Neural cell (in vitro differentiated cells): ENCODE results near the gene WDR75. TPM values are rescaled to one million over a fixed set of nuclear protein-coding genes. Genes with fewer than 3 reads are reported as not detected.

ENCODE experiments used
- H2AFZ ChIP-seq: fragments of 200-600, 300-800 bp; sonication (generic), shearing (Covaris generic); 2 replicates; pipeline ENCODE4 v1.6.0; 2014; ENCODE audit warnings: low read depth, mild to moderate bottlenecking, antibody characterized with exemption, low read length, moderate library complexity
- H3F3A ChIP-seq: fragments of 200-600 bp; shearing (Covaris generic); 2 replicates; pipeline ENCODE4 v1.6.1; 2016; ENCODE audit warnings: mild to moderate bottlenecking, moderate library complexity, mixed read lengths, antibody characterized with exemption, low read length; ENCODE audit not compliant: insufficient read depth, poor library complexity, severe bottlenecking
- H3K27ac ChIP-seq: fragments of 200-600, 300-800 bp; sonication (generic), shearing (Covaris generic); 2 replicates; pipeline ENCODE4 v1.5.1; 2014; ENCODE audit warnings: mild to moderate bottlenecking, low read length, moderate library complexity
- H3K27me3 ChIP-seq: fragments of 300-800, 200-600 bp; sonication (generic), shearing (Covaris generic); 2 replicates; pipeline ENCODE4 v1.6.0; 2014; ENCODE audit warnings: mild to moderate bottlenecking, low read depth, low read length, moderate library complexity; ENCODE audit not compliant: insufficient read depth
- H3K36me3 ChIP-seq: fragments of 300-800, 200-600 bp; sonication (generic), shearing (Covaris generic); 2 replicates; pipeline ENCODE4 v1.5.1; 2014; ENCODE audit warnings: mild to moderate bottlenecking, antibody characterized with exemption, low read length, moderate library complexity; ENCODE audit not compliant: insufficient read depth
- H3K4me2 ChIP-seq: fragments of 300-800, 200-600 bp; sonication (generic), shearing (Covaris generic); 2 replicates; pipeline ENCODE4 v1.6.0; 2014; ENCODE audit warnings: mild to moderate bottlenecking, low read length
- H3K4me3 ChIP-seq: fragments of 300-800, 200-600 bp; sonication (generic), shearing (Covaris generic); 2 replicates; pipeline ENCODE4 v1.5.1; 2014; ENCODE audit warnings: mild to moderate bottlenecking, low read length, moderate library complexity
- H3K79me2 ChIP-seq: fragments of 200-600 bp; shearing (Covaris generic); replicated peaks from 2 replicates; pipeline ENCODE4 v1.6.0; 2014; ENCODE audit warnings: mild to moderate bottlenecking, low read length, moderate library complexity; ENCODE audit not compliant: insufficient read depth
- H3K9ac ChIP-seq: fragments of 300-800, 200-600 bp; sonication (generic), shearing (Covaris generic); 2 replicates; pipeline ENCODE4 v1.6.1; 2016; ENCODE audit warnings: mild to moderate bottlenecking, low read length, mixed read lengths
- H3K9me2 ChIP-seq: fragments of 200-600 bp; shearing (Covaris generic); 2 replicates; pipeline ENCODE4 v1.6.1; 2016; ENCODE audit warnings: mild to moderate bottlenecking, low read length, mixed read lengths; ENCODE audit not compliant: insufficient read depth
- H3K9me3 ChIP-seq: fragments of 200-600, 300-800 bp; sonication (generic), shearing (Covaris generic); 2 replicates; pipeline ENCODE4 v1.6.1; 2016; ENCODE audit warnings: mild to moderate bottlenecking, mixed run types, low read length, moderate library complexity, mixed read lengths
- H4K20me1 ChIP-seq: fragments of 200-600 bp; shearing (Covaris generic); 2 replicates; pipeline ENCODE4 v1.6.1; 2016; ENCODE audit warnings: mild to moderate bottlenecking, mixed run types; ENCODE audit not compliant: insufficient read depth
- CTCF ChIP-seq: fragments of 450-650 bp; IDR thresholded peaks from 2 replicates; pipeline ENCODE4 v1.5.1; 2014; ENCODE audit warnings: antibody characterized with exemption, mild to moderate bottlenecking, moderate library complexity; ENCODE audit not compliant: poor library complexity, severe bottlenecking
- EP300 ChIP-seq: fragments of 450-650 bp; conservative IDR thresholded peaks from 2 replicates; pipeline ENCODE4 v1.6.1; 2014; ENCODE audit warnings: antibody characterized with exemption, mild to moderate bottlenecking, moderate library complexity; ENCODE audit not compliant: poor library complexity, severe bottlenecking
- EZH2 ChIP-seq: fragments of 200-600, 300-800 bp; shearing (Covaris generic), sonication (generic); IDR thresholded peaks from 2 replicates; pipeline ENCODE4 v1.6.1; 2014; ENCODE audit warnings: antibody characterized with exemption, low read length, borderline replicate concordance, mild to moderate bottlenecking; ENCODE audit not compliant: insufficient read depth, poor library complexity, severe bottlenecking
- MXI1 ChIP-seq: fragments of 450-650 bp; conservative IDR thresholded peaks from 2 replicates; pipeline ENCODE4 v1.6.1; 2014; ENCODE audit warnings: antibody characterized with exemption, mild to moderate bottlenecking; ENCODE audit not compliant: poor library complexity, severe bottlenecking
- POLR2AphosphoS5 ChIP-seq: IDR thresholded peaks from 2 replicates; pipeline ENCODE4 v1.6.1; 2012
- RAD21 ChIP-seq: fragments of 450-650 bp; conservative IDR thresholded peaks from 2 replicates; pipeline ENCODE4 v1.6.1; 2014; ENCODE audit warnings: antibody characterized with exemption, mild to moderate bottlenecking, moderate library complexity
- REST ChIP-seq: IDR thresholded peaks from 2 replicates; pipeline ENCODE4 v1.6.1; 2012; ENCODE audit warnings: borderline replicate concordance
- SMC3 ChIP-seq: fragments of 450-650 bp; conservative IDR thresholded peaks from 2 replicates; pipeline ENCODE4 v1.6.1; 2014; ENCODE audit warnings: antibody characterized with exemption, mild to moderate bottlenecking, moderate library complexity; ENCODE audit not compliant: poor library complexity
- TAF1 ChIP-seq: IDR thresholded peaks from 2 replicates; pipeline ENCODE4 v1.6.1; 2012; ENCODE audit warnings: low read depth
- polyA plus RNA-seq: library from polyadenylated mRNA; depleted of rRNA; stranded (reverse); fragments of >200 nt; gene quantifications from 2 replicates; pipeline ENCODE4 v1.2.3, GENCODE V29; 2014

WDR75 gene
- polyA plus RNA-seq, 1 donor from 2014 or later, result 62.5 TPM

GRCh38 chr2:189466656-189467055 lies 25.4 kb downstream of the WDR75 start:
- Histone ChIP-seq H3K4me3 (no peak overlapping the region), H2AFZ (no peak overlapping the region), H3K9me3 (no peaks in the 10 kb centered on the region), H3K9ac (no peak overlapping the region), H3K27me3 (no peaks in the 10 kb centered on the region), H3K36me3 (no peaks in the 10 kb centered on the region), H3F3A (no peaks in the 10 kb centered on the region), H3K27ac (no peak overlapping the region), H4K20me1 (no peaks in the 10 kb centered on the region), H3K9me2 (no peaks in the 10 kb centered on the region), H3K79me2 (no peaks in the 10 kb centered on the region), H3K4me2 (no peak overlapping the region)
- TF ChIP-seq CTCF (peak; percentile 17), TAF1 (no peak), MXI1 (no peak), REST (no peak)

GRCh38 chr2:189467160-189467559 lies 25.9 kb downstream of the WDR75 start:
- no peak overlapping the region for H3K27ac ChIP-seq
- no peak for TF ChIP-seq SMC3
- TF ChIP-seq TAF1, result no peak
- TF ChIP-seq EZH2, result no peak
- TF ChIP-seq POLR2AphosphoS5, result no peak
- no peak for TF ChIP-seq RAD21
- no peak for TF ChIP-seq EP300
- no peak for TF ChIP-seq CTCF
- no peak for TF ChIP-seq REST
- TF ChIP-seq MXI1, result no peak
- H3K79me2 ChIP-seq, result no peaks in the 10 kb centered on the region
- no peak overlapping the region for H3K4me3 ChIP-seq
- no peaks in the 10 kb centered on the region for H3K9me2 ChIP-seq
- no peak overlapping the region for H3K9ac ChIP-seq
- H4K20me1 ChIP-seq, result no peaks in the 10 kb centered on the region
- H3K36me3 ChIP-seq, result no peaks in the 10 kb centered on the region
- no peaks in the 10 kb centered on the region for H3K9me3 ChIP-seq
- H3K27me3 ChIP-seq, result no peaks in the 10 kb centered on the region
- no peak overlapping the region for H3K4me2 ChIP-seq
- H3F3A ChIP-seq, result no peaks in the 10 kb centered on the region
- no peak overlapping the region for H2AFZ ChIP-seq
